HepG2 (cell line): ENCODE data around the gene STYXL2. TPM values are rescaled to one million over a fixed set of nuclear protein-coding genes. Genes with fewer than 3 reads are reported as not detected.
A peak's percentile ranks its signal among the peaks of the same experiment; 100 is the strongest.

Experiments
- ATAC-seq: fragments of 200-7000 bp; cut with Tn5 transposase; 3 replicates; pipeline ENCODE4 v1.9.1; 2020; ENCODE audit warnings: mild to moderate bottlenecking, moderate library complexity
- BruUV-seq: library from RNA; stranded (reverse); fragments of 400-500 nt; replicated peaks from 2 replicates; lab custom pipeline; 2021; lab: Mats Ljungman, UMichigan
- CTCF ChIA-PET: fragments of 300-600 bp; formaldehyde crosslinking; extraction: SDS; loops from one replicate; lab custom pipeline; 2021; ENCODE audit warnings: low total read pairs, inconsistent platforms, low intra/inter-chr PET ratio; lab: Yijun Ruan, JAX
- POLR2A ChIA-PET: fragments of 350-600 bp; sonication (Branson Sonifier 250); formaldehyde crosslinking; loops from one replicate; lab custom pipeline; 2020; ENCODE audit warnings: antibody characterized with exemption, inconsistent platforms; lab: Yijun Ruan, JAX
- DNase-seq: peaks from one replicate; pipeline ENCODE4 v3.0.0-alpha.2; 2015; ENCODE audit warnings: low spot score
- FAIRE-seq: peaks from 3 replicates; lab custom pipeline; 2011; peaks lifted over from hg19 to GRCh38; lab: Jason Lieb, UNC
- H2AFZ ChIP-seq: one replicate; pipeline ENCODE4 v1.6.1; 2011; ENCODE audit warnings: low read length, inconsistent platforms
- H3K27ac ChIP-seq: fragments of 300-600 bp; 3 replicates; pipeline ENCODE4 v1.8.0; 2011; ENCODE audit warnings: mixed run types, mild to moderate bottlenecking, mixed read lengths, low read length, inconsistent platforms; ENCODE audit not compliant: insufficient read depth; ENCODE audit errors: extremely low read length
- H3K27me3 ChIP-seq, 2 experiments: fragments of 200-600 bp in 1 of 2; 2 replicates in 1 of 2; 3 replicates in 1 of 2; pipeline versions ENCODE4 v1.6.0 to v1.8.0; 2011; ENCODE audit warnings: low read length in 2 of 2, mild to moderate bottlenecking in 2 of 2, moderate library complexity in 2 of 2, inconsistent platforms in 1 of 2; ENCODE audit not compliant: insufficient read depth in 2 of 2, control insufficient read depth in 1 of 2
- H3K36me3 ChIP-seq, 2 experiments: fragments of 200-600 bp in 1 of 2; replicated peaks in 1 of 2; 2 replicates in 1 of 2; 3 replicates in 1 of 2; pipeline versions ENCODE4 v1.5.1 to v1.8.0; 2011; ENCODE audit warnings: low read length in 2 of 2, inconsistent platforms in 1 of 2; ENCODE audit not compliant: insufficient read depth in 2 of 2, control insufficient read depth in 1 of 2
- H3K4me1 ChIP-seq: 2 replicates; pipeline ENCODE4 v1.5.1; 2012; ENCODE audit warnings: low read length, inconsistent platforms; ENCODE audit not compliant: insufficient read depth
- H3K4me2 ChIP-seq: 2 replicates; pipeline ENCODE4 v1.6.0; 2011; ENCODE audit warnings: low read depth, low read length, inconsistent platforms
- H3K4me3 ChIP-seq, 3 experiments: fragments of 200-600 bp in 1 of 3; sonication (generic), shearing (Covaris generic) in 1 of 3; replicated peaks in 1 of 3; 2 replicates each; pipeline ENCODE4 v1.5.1; 2011 to 2016; ENCODE audit warnings: low read length in 3 of 3, inconsistent platforms in 2 of 3, low read depth in 2 of 3, mild to moderate bottlenecking in 2 of 3, control low read depth in 1 of 3, mixed read lengths in 1 of 3; ENCODE audit not compliant: insufficient read depth in 1 of 3
- H3K79me2 ChIP-seq: one replicate; pipeline ENCODE4 v1.6.1; 2011; ENCODE audit warnings: low read length, inconsistent platforms; ENCODE audit not compliant: insufficient read depth
- H3K9ac ChIP-seq: 2 replicates; pipeline ENCODE4 v1.6.0; 2011; ENCODE audit warnings: mild to moderate bottlenecking, low read depth, low read length, inconsistent platforms; ENCODE audit not compliant: insufficient read depth
- H3K9me3 ChIP-seq: 2 replicates; pipeline ENCODE4 v1.5.1; 2012; ENCODE audit warnings: mild to moderate bottlenecking, low read length
- H4K20me1 ChIP-seq: 2 replicates; pipeline ENCODE4 v1.6.0; 2011; ENCODE audit warnings: inconsistent platforms, mild to moderate bottlenecking, low read length, moderate library complexity; ENCODE audit not compliant: insufficient read depth
- ARNT ChIP-seq: fragments of 450-650 bp; IDR thresholded peaks from 2 replicates; pipeline ENCODE4 v1.6.1; 2017
- FOXA3 ChIP-seq: IDR thresholded peaks from 2 replicates; pipeline ENCODE4 v1.6.1; 2016; ENCODE audit warnings: missing genetic modification reagents, missing compliant biosample characterization
- HNF4A ChIP-seq: sonication (generic); formaldehyde crosslinking; IDR thresholded peaks from 2 replicates; pipeline ENCODE4 v1.4.0; 2020; ENCODE audit warnings: missing genetic modification reagents
- HOXA3 ChIP-seq: sonication (generic); formaldehyde crosslinking; IDR thresholded peaks from 2 replicates; pipeline ENCODE4 v1.5.0; 2020; ENCODE audit warnings: missing genetic modification reagents
- IRF2 ChIP-seq: IDR thresholded peaks from 2 replicates; pipeline ENCODE4 v1.6.1; 2018; ENCODE audit warnings: missing genetic modification reagents, missing compliant biosample characterization
- KLF11 ChIP-seq: IDR thresholded peaks from 2 replicates; pipeline ENCODE4 v1.6.1; 2016; ENCODE audit warnings: missing compliant biosample characterization
- NR2F6 ChIP-seq, 2 experiments: IDR thresholded peaks; 2 replicates each; pipeline ENCODE4 v1.6.1; 2016; ENCODE audit warnings: antibody characterized with exemption in 1 of 2, mild to moderate bottlenecking in 1 of 2
- POGZ ChIP-seq: sonication (generic); formaldehyde crosslinking; IDR thresholded peaks from 2 replicates; pipeline ENCODE4 v1.4.0; 2020; ENCODE audit warnings: mild to moderate bottlenecking, missing genetic modification reagents
- SRF ChIP-seq: IDR thresholded peaks from 2 replicates; pipeline ENCODE4 v1.6.1; 2011; ENCODE audit warnings: mild to moderate bottlenecking, low read depth, low read length, moderate library complexity
- TCF7 ChIP-seq: sonication (generic); IDR thresholded peaks from 2 replicates; pipeline ENCODE4 v1.6.1; 2016; ENCODE audit warnings: antibody characterized with exemption, low read depth
- ZFY ChIP-seq: sonication (generic); formaldehyde crosslinking; IDR thresholded peaks from 2 replicates; pipeline ENCODE4 v1.4.0; 2020; ENCODE audit warnings: missing genetic modification reagents
- ZMYM2 ChIP-seq: sonication (generic); formaldehyde crosslinking; IDR thresholded peaks from 2 replicates; pipeline ENCODE4 v1.8.0; 2022; ENCODE audit warnings: mild to moderate bottlenecking, missing genetic modification reagents
- ZNF143 ChIP-seq: sonication (generic); formaldehyde crosslinking; IDR thresholded peaks from 2 replicates; pipeline ENCODE4 v1.4.0; 2020; ENCODE audit warnings: missing genetic modification reagents
- ZNF17 ChIP-seq: sonication (generic); formaldehyde crosslinking; IDR thresholded peaks from 2 replicates; pipeline ENCODE4 v1.5.0; 2020; ENCODE audit warnings: mild to moderate bottlenecking, missing genetic modification reagents
- ZNF329 ChIP-seq: sonication (generic); formaldehyde crosslinking; IDR thresholded peaks from 2 replicates; pipeline ENCODE4 v1.9.0; 2021; ENCODE audit warnings: low read depth, mild to moderate bottlenecking, missing genetic modification reagents
- ZNF383 ChIP-seq: sonication (generic); formaldehyde crosslinking; IDR thresholded peaks from 2 replicates; pipeline ENCODE4 v1.4.0; 2020; ENCODE audit warnings: missing genetic modification reagents, mild to moderate bottlenecking, borderline replicate concordance
- ZNF44 ChIP-seq: sonication (generic); formaldehyde crosslinking; IDR thresholded peaks from 2 replicates; pipeline ENCODE4 v1.5.1; 2020; ENCODE audit warnings: mild to moderate bottlenecking, missing genetic modification reagents
- ZNF713 ChIP-seq: sonication (generic); formaldehyde crosslinking; IDR thresholded peaks from 2 replicates; pipeline ENCODE4 v1.4.0; 2020; ENCODE audit warnings: mild to moderate bottlenecking, missing genetic modification reagents
- ZNF790 ChIP-seq: sonication (generic); formaldehyde crosslinking; IDR thresholded peaks from 2 replicates; pipeline ENCODE4 v1.8.0; 2022; ENCODE audit warnings: missing genetic modification reagents, mild to moderate bottlenecking, borderline replicate concordance
- ZNF891 ChIP-seq: sonication (generic); formaldehyde crosslinking; IDR thresholded peaks from 2 replicates; pipeline ENCODE4 v1.5.0; 2020; ENCODE audit warnings: mild to moderate bottlenecking, missing genetic modification reagents
- ZSCAN22 ChIP-seq: sonication (generic); formaldehyde crosslinking; IDR thresholded peaks from 2 replicates; pipeline ENCODE4 v1.4.0; 2020; ENCODE audit warnings: mild to moderate bottlenecking, missing genetic modification reagents
- WGBS: methylation state at CpG from one replicate; pipeline ENCODE4 v1.1.6; 2017; ENCODE audit warnings: low lambda C conversion rate; 5-methylcytosine and 5-hydroxymethylcytosine counted together
- in situ Hi-C: cut with HindIII; loops from 2 replicates; pipeline ENCODE4 v1.10.0; 2017; ENCODE audit warnings: low pct_unique_long_range_greater_than_20kb; ENCODE audit not compliant: extremely low pct_ligation_motif_present
- intact Hi-C: fragments of 100-400 bp; cut with micrococcal nuclease; formaldehyde crosslinking; loops from one replicate; pipeline ENCODE4 v1.10.0; 2022; ENCODE audit not compliant: unreplicated experiment
- polyA plus RNA-seq, 8 experiments: library from polyadenylated mRNA; depleted of rRNA in 3 of 8; stranded (reverse) in 7 of 8; unstranded in 1 of 8; fragments of >200 nt; fragmentation: Illumina TruSeq in 4 of 8; extraction: Trizol in 4 of 8; gene quantifications; 2 replicates each; pipeline versions ENCODE4 v1.2.1 to v1.2.3, GENCODE V29; 2011 to 2016; ENCODE audit warnings: low read depth in 4 of 8, missing spikeins in 1 of 8, mixed read lengths in 1 of 8; ENCODE audit not compliant: insufficient read depth in 1 of 8
- total RNA-seq, 5 experiments: library from RNA; depleted of rRNA; stranded (reverse); fragments of >200 nt; fragmentation: Illumina TruSeq; extraction: Trizol; gene quantifications; 2 replicates each; pipeline ENCODE4 v1.2.3, GENCODE V29; 2016; ENCODE audit warnings: low read depth in 1 of 5

STYXL2 gene
- total and polyA plus RNA-seq, 2 of the 13 experiments (the other 11 are each of a cell fraction or from before 2014, with no cell fraction given) = not detected

- in situ Hi-C loops (no loop called here), intact Hi-C loops (no loop called here)
- no peaks in the 10 kb centered on the region for H3K9me3 ChIP-seq
- no peaks in the 10 kb centered on the region for H3K36me3 ChIP-seq
- H2AFZ ChIP-seq = no peak overlapping the region
- CTCF ChIA-PET = no interaction called here
- H3K27me3 ChIP-seq = peaks cover 1 to 45% of the 10 kb centered on the region in 2 experiments; a peak in 4 of 5 replicates
- 5% methylated on average over 7 of the region's 8 CpGs for WGBS
- H3K9ac ChIP-seq = no peak overlapping the region
- H3K4me2 ChIP-seq = no peak overlapping the region
- no peak overlapping the region for H3K4me3 ChIP-seq
- no peaks in the 10 kb centered on the region for H4K20me1 ChIP-seq
- TF ChIP-seq ZNF143 (CRISPR knock-in tag) (no peak), SRF (peak; percentile 80)
- no peaks in the 10 kb centered on the region for H3K4me1 ChIP-seq
- POLR2A ChIA-PET = no interaction called here
- no peaks in the 10 kb centered on the region for H3K79me2 ChIP-seq
- no TSS peak for BruUV-seq
- DNase-seq (no peak), FAIRE-seq (no peak), ATAC-seq (peak; percentile 34; the same call in 1 of the 3 replicates)
- no peak overlapping the region for H3K27ac ChIP-seq
Observed at GRCh38 chr1:167132301-167133010, 38.6 kb downstream of the STYXL2 start.

DNA sequence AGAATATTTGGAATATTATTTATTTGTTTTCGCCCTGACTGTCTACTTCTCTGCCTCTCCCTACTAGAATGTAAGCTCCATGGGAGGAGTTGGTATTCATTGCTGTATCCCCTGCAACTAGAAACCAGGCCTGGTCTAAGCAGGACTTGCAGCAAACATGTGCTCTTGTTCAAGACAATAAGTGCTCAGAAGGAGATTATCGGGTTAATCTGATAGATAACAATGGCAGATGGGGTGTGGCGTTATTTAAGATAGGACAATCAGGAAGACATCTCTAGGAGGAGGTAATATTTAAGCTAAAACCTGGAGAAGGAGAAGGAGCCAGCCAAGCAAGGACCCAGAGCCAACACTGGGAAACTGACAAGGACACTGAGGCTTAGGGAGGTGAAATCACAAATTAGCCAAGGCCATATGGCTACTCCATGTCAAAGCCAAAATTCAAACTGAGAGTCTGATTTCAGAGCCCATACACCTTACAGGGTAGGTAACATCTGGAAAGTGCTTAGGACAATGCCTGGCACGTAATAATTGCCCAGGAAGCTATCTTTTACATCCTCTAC is 41.5 kb downstream of the STYXL2 start:
- TF ChIP-seq KLF11 (CRISPR knock-in tag) (no peak), ZNF891 (no peak), HNF4A (CRISPR knock-in tag) (no peak), ZMYM2 (CRISPR knock-in tag) (no peak), ZNF713 (CRISPR knock-in tag) (no peak), POGZ (CRISPR knock-in tag) (no peak), ZNF383 (CRISPR knock-in tag) (no peak), ZFY (CRISPR knock-in tag) (no peak), ARNT (no peak), IRF2 (no peak), ZSCAN22 (CRISPR knock-in tag) (no peak), TCF7 (no peak), ZNF790 (CRISPR knock-in tag) (no peak), ZNF329 (CRISPR knock-in tag) (no peak), FOXA3 (CRISPR knock-in tag) (no peak), SRF (no peak), HOXA3 (CRISPR knock-in tag) (no peak), NR2F6 (IDR thresholded peaks at IDR 0.05) (no peak), NR2F6 (CRISPR knock-in tag; IDR thresholded peaks at IDR 0.05) (no peak), ZNF17 (CRISPR knock-in tag) (no peak), ZNF44 (CRISPR knock-in tag) (no peak)
- H3K27me3 ChIP-seq = peaks cover 0 to 22% of the 10 kb centered on the region in 2 experiments; a peak in 2 of 5 replicates
- no peak overlapping the region for H2AFZ ChIP-seq
- no peaks in the 10 kb centered on the region for H3K79me2 ChIP-seq
- DNase-seq = no peak
- FAIRE-seq = no peak
- H3K4me3 ChIP-seq = no peak overlapping the region
- WGBS = 7% methylated on average over 4 of the region's 4 CpGs
- BruUV-seq = no TSS peak
- intact Hi-C loops (no loop called here), in situ Hi-C loops (no loop called here)
- ChIA-PET POLR2A (no interaction called here), CTCF (no interaction called here)
- H3K4me1 ChIP-seq = no peaks in the 10 kb centered on the region
- no peak overlapping the region for H3K9ac ChIP-seq
- ATAC-seq = no peak
- no peaks in the 10 kb centered on the region for H3K9me3 ChIP-seq
- no peaks in the 10 kb centered on the region for H4K20me1 ChIP-seq
- no peaks in the 10 kb centered on the region for H3K36me3 ChIP-seq
- H3K27ac ChIP-seq = no peak overlapping the region
- no peak overlapping the region for H3K4me2 ChIP-seq
